Parathyroid adenoma (tissue), 2 donors: ENCODE measurements around the gene COQ8A.

Experiments used
- H2AFZ ChIP-seq: fragments of 300-600 bp; sonication (generic); one replicate; pipeline ENCODE4 v1.7.0; 2017; ENCODE audit warnings: antibody characterized with exemption, mild to moderate bottlenecking
- H3K27ac ChIP-seq: fragments of 300-600 bp; sonication (generic); one replicate; pipeline ENCODE4 v1.7.0; 2017
- H3K27me3 ChIP-seq: fragments of 300-600 bp; sonication (generic); one replicate; pipeline ENCODE4 v1.7.0; 2017; ENCODE audit warnings: low read length; ENCODE audit not compliant: control insufficient read depth, insufficient read depth
- H3K36me3 ChIP-seq: fragments of 300-600 bp; sonication (generic); one replicate; pipeline ENCODE4 v1.7.0; 2017; ENCODE audit warnings: low read length; ENCODE audit not compliant: control insufficient read depth, insufficient read depth
- H3K4me1 ChIP-seq: fragments of 300-600 bp; sonication (generic); one replicate; pipeline ENCODE4 v1.7.0; 2017; ENCODE audit warnings: control low read depth
- H3K4me2 ChIP-seq: fragments of 300-600 bp; sonication (generic); one replicate; pipeline ENCODE4 v1.7.0; 2017; ENCODE audit warnings: low read length
- H3K4me3 ChIP-seq: fragments of 300-600 bp; sonication (generic); one replicate; pipeline ENCODE4 v1.7.0; 2017; ENCODE audit warnings: low read depth, low read length
- H3K79me2 ChIP-seq: fragments of 300-600 bp; sonication (generic); one replicate; pipeline ENCODE4 v1.7.0; 2017; ENCODE audit warnings: control low read depth
- H3K9ac ChIP-seq: fragments of 300-600 bp; sonication (generic); one replicate; pipeline ENCODE4 v1.7.0; 2017; ENCODE audit warnings: mild to moderate bottlenecking
- H3K9me3 ChIP-seq: fragments of 300-600 bp; sonication (generic); one replicate; pipeline ENCODE4 v1.7.0; 2017; ENCODE audit warnings: low read length; ENCODE audit not compliant: control insufficient read depth
- CTCF ChIP-seq: fragments of 300-600 bp; sonication (generic); IDR thresholded peaks from one replicate; pipeline ENCODE4 v1.7.0; 2017; ENCODE audit warnings: antibody characterized with exemption, mild to moderate bottlenecking
- donor health status: primary hyperparathyroidism.

Gene COQ8A

GRCh38 chr1:227033880-227034279 is 93.8 kb downstream of the COQ8A start:
- Histone ChIP-seq H3K9me3 (no peaks in the 10 kb centered on the region), H2AFZ (no peak overlapping the region), H3K9ac (no peak overlapping the region), H3K4me2 (no peak overlapping the region), H3K36me3 (no peaks in the 10 kb centered on the region), H3K79me2 (no peaks in the 10 kb centered on the region), H3K27ac (no peak overlapping the region), H3K27me3 (no peaks in the 10 kb centered on the region), H3K4me3 (no peak overlapping the region), H3K4me1 (no peaks in the 10 kb centered on the region)
- no peak for TF ChIP-seq CTCF

DNA sequence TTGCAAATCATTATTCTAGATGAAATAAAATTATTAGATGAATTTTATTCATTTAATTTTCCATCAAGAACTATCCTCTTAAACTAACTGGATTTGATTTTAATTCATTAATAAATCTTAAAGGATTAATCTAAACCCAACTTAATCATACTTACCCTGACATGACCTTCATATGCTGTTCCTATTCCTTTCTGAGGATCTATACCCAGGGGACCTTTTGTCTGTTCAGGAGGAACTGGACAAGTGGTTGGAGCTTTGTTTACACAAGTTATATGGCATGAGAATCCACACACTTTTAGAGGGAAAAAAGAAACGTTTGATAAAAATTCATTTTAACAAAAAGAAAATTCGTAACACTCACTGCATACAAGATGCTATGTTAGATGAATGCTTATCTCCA is 95.2 kb downstream of the COQ8A start:
- Histone ChIP-seq H3K36me3 (no peaks in the 10 kb centered on the region), H3K4me1 (no peaks in the 10 kb centered on the region), H3K79me2 (no peaks in the 10 kb centered on the region), H3K27ac (no peak overlapping the region), H3K27me3 (no peaks in the 10 kb centered on the region), H2AFZ (no peak overlapping the region), H3K9me3 (no peaks in the 10 kb centered on the region), H3K4me2 (no peak overlapping the region), H3K9ac (no peak overlapping the region), H3K4me3 (no peak overlapping the region)
- TF ChIP-seq CTCF, result no peak

- no peak overlapping the region for H3K4me2 ChIP-seq
- H3K9me3 ChIP-seq, result no peaks in the 10 kb centered on the region
- H3K36me3 ChIP-seq, result no peaks in the 10 kb centered on the region
- H3K27me3 ChIP-seq, result no peaks in the 10 kb centered on the region
- no peak overlapping the region for H3K9ac ChIP-seq
- no peak for TF ChIP-seq CTCF
- no peak overlapping the region for H3K27ac ChIP-seq
- H3K4me3 ChIP-seq, result no peak overlapping the region
- H2AFZ ChIP-seq, result no peak overlapping the region
- H3K4me1 ChIP-seq, result no peaks in the 10 kb centered on the region
- no peaks in the 10 kb centered on the region for H3K79me2 ChIP-seq
These were observed 97.0 kb downstream of the COQ8A start for GRCh38 chr1:227037121-227037520.
